Measurements from ENCODE around the gene SPATA16. TPM values are rescaled to one million over a fixed set of nuclear protein-coding genes. Genes with fewer than 3 reads are reported as not detected.

SPATA16 gene
- total RNA-seq, 2 experiments from 2014 or later: not detected

- Mint-ChIP-seq H3K36me3 (no peaks in the 10 kb centered on the region), H3K27ac (no peak overlapping the region), H3K27me3 (no peaks in the 10 kb centered on the region), H3K4me3 (no peak overlapping the region), H3K4me1 (no peaks in the 10 kb centered on the region), H3K9me3 (no peaks in the 10 kb centered on the region)
- ATAC-seq (ENCODE audit: low read depth): no peak
- no peak for DNase-seq
- POLR2A ChIA-PET: no interaction called here
These were observed 201.3 kb downstream of the SPATA16 start for GRCh38 chr3:172939651-172940293.

DNA sequence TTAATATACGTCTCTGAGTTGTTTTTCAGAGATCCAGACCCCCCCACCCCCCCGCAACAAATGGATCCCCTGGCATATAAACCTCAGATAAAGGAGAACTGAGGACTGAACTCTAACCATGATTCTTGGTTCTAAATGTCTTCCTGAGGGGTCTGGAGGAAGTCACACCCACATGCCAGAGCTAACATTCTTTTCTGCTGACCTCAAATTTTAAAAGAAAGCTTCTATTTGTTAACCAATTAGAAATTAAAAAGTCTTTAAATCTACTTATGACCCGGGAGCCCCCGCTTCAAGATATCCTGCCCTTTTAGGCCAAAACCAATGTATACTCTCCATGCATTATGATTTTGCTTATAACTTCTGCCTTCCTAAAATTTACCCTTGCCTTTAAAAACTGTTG is 202.2 kb downstream of the SPATA16 start:
- H3K27me3 Mint-ChIP-seq: no peaks in the 10 kb centered on the region
- H3K27ac Mint-ChIP-seq: no peak overlapping the region
- no peaks in the 10 kb centered on the region for H3K36me3 Mint-ChIP-seq
- ATAC-seq (ENCODE audit: low read depth) (no peak), DNase-seq (no peak)
- H3K4me1 Mint-ChIP-seq: no peaks in the 10 kb centered on the region
- no peaks in the 10 kb centered on the region for H3K9me3 Mint-ChIP-seq
- no peak overlapping the region for H3K4me3 Mint-ChIP-seq
- POLR2A ChIA-PET: no interaction called here

DNA sequence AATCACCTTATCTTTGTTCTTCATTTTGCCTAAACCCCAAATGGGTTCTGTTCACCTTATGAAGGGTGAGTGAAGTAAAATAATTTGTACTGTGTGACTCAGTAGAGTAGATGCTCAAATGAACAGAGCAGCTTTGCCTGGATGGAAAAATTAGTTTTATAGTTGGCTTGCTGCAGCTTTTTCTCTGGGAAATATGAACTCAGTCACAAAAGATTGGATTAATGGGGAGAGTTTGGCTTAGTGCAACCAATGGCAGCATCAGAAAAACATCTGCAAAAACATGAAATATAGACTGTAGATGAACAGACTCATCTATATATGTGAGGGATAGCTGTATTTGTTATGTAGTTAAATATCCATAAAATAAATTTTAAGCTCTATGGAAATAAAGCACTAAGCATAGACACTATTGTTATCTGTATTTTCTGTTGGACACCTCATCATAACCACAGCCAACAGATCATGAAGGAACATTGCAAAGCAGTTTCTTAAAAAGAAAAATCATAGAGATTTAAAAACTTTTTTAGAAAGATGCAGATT is 209.2 kb downstream of the SPATA16 start:
- POLR2A ChIA-PET: no interaction called here
- no peak overlapping the region for H3K4me3 Mint-ChIP-seq
- no peaks in the 10 kb centered on the region for H3K36me3 Mint-ChIP-seq
- H3K9me3 Mint-ChIP-seq: no peaks in the 10 kb centered on the region
- H3K4me1 Mint-ChIP-seq: no peaks in the 10 kb centered on the region
- DNase-seq (no peak), ATAC-seq (ENCODE audit: low read depth) (no peak)
- peaks cover 2% of the 10 kb centered on the region for H3K27me3 Mint-ChIP-seq
- no peak overlapping the region for H3K27ac Mint-ChIP-seq

- Mint-ChIP-seq H3K27me3 (peaks cover 2% of the 10 kb centered on the region), H3K27ac (no peak overlapping the region), H3K4me1 (no peaks in the 10 kb centered on the region), H3K36me3 (no peaks in the 10 kb centered on the region), H3K9me3 (no peaks in the 10 kb centered on the region), H3K4me3 (no peak overlapping the region)
- POLR2A ChIA-PET: no interaction called here
- no peak for DNase-seq
- no peak for ATAC-seq (ENCODE audit: low read depth)
These were observed 211.6 kb downstream of the SPATA16 start for GRCh38 chr3:172929451-172929850.

- peaks cover 2% of the 10 kb centered on the region for H3K27me3 Mint-ChIP-seq
- POLR2A ChIA-PET: no interaction called here
- no peaks in the 10 kb centered on the region for H3K4me1 Mint-ChIP-seq
- H3K4me3 Mint-ChIP-seq: no peak overlapping the region
- no peak for DNase-seq
- H3K9me3 Mint-ChIP-seq: no peaks in the 10 kb centered on the region
- H3K36me3 Mint-ChIP-seq: no peaks in the 10 kb centered on the region
- H3K27ac Mint-ChIP-seq: no peak overlapping the region
- no peak for ATAC-seq (ENCODE audit: low read depth)
These were observed 216.5 kb downstream of the SPATA16 start for GRCh38 chr3:172924546-172924945.

GRCh38 chr3:172919297-172919683 is 221.7 kb downstream of the SPATA16 start:
- ATAC-seq (ENCODE audit: low read depth): no peak
- POLR2A ChIA-PET: no interaction called here
- no peaks in the 10 kb centered on the region for H3K9me3 Mint-ChIP-seq
- DNase-seq: no peak
- H3K27me3 Mint-ChIP-seq: peaks cover 9% of the 10 kb centered on the region
- no peak overlapping the region for H3K4me3 Mint-ChIP-seq
- no peaks in the 10 kb centered on the region for H3K4me1 Mint-ChIP-seq
- no peak overlapping the region for H3K27ac Mint-ChIP-seq
- H3K36me3 Mint-ChIP-seq: no peaks in the 10 kb centered on the region

- H3K27ac Mint-ChIP-seq: no peak overlapping the region
- no peaks in the 10 kb centered on the region for H3K9me3 Mint-ChIP-seq
- POLR2A ChIA-PET: no interaction called here
- H3K27me3 Mint-ChIP-seq: peaks cover 9% of the 10 kb centered on the region
- DNase-seq (no peak), ATAC-seq (ENCODE audit: low read depth) (no peak)
- H3K4me1 Mint-ChIP-seq: no peaks in the 10 kb centered on the region
- no peak overlapping the region for H3K4me3 Mint-ChIP-seq
- H3K36me3 Mint-ChIP-seq: no peaks in the 10 kb centered on the region
These were observed 222.3 kb downstream of the SPATA16 start for GRCh38 chr3:172918568-172919296.

- Mint-ChIP-seq H3K27me3 (peaks cover 9% of the 10 kb centered on the region), H3K9me3 (no peaks in the 10 kb centered on the region), H3K4me3 (no peak overlapping the region), H3K36me3 (no peaks in the 10 kb centered on the region), H3K4me1 (no peaks in the 10 kb centered on the region), H3K27ac (no peak overlapping the region)
- no peak for ATAC-seq (ENCODE audit: low read depth)
- POLR2A ChIA-PET: no interaction called here
- DNase-seq: no peak
These were observed 222.9 kb downstream of the SPATA16 start for GRCh38 chr3:172918165-172918564.

- Mint-ChIP-seq H3K27me3 (peaks cover 9% of the 10 kb centered on the region), H3K9me3 (no peaks in the 10 kb centered on the region), H3K4me3 (no peak overlapping the region), H3K27ac (no peak overlapping the region), H3K4me1 (no peaks in the 10 kb centered on the region), H3K36me3 (no peaks in the 10 kb centered on the region)
- DNase-seq (no peak), ATAC-seq (ENCODE audit: low read depth) (no peak)
- POLR2A ChIA-PET: no interaction called here
These were observed 225.0 kb downstream of the SPATA16 start for GRCh38 chr3:172915911-172916514.

- no peaks in the 10 kb centered on the region for H3K36me3 Mint-ChIP-seq
- H3K4me1 Mint-ChIP-seq: no peaks in the 10 kb centered on the region
- H3K4me3 Mint-ChIP-seq: no peak overlapping the region
- no peak overlapping the region for H3K27ac Mint-ChIP-seq
- H3K27me3 Mint-ChIP-seq: peaks cover 9% of the 10 kb centered on the region
- DNase-seq (no peak), ATAC-seq (ENCODE audit: low read depth) (no peak)
- POLR2A ChIA-PET: no interaction called here
- peaks cover 1% of the 10 kb centered on the region for H3K9me3 Mint-ChIP-seq
These were observed 226.2 kb downstream of the SPATA16 start for GRCh38 chr3:172914854-172915253.

GRCh38 chr3:172913911-172914655 is 227.0 kb downstream of the SPATA16 start:
- Mint-ChIP-seq H3K4me3 (no peak overlapping the region), H3K27ac (no peak overlapping the region), H3K36me3 (no peaks in the 10 kb centered on the region), H3K9me3 (peaks cover 1% of the 10 kb centered on the region), H3K4me1 (no peaks in the 10 kb centered on the region), H3K27me3 (peaks cover 9% of the 10 kb centered on the region)
- DNase-seq (no peak), ATAC-seq (ENCODE audit: low read depth) (no peak)
- POLR2A ChIA-PET: no interaction called here

GRCh38 chr3:172911142-172911541 is 229.9 kb downstream of the SPATA16 start:
- H3K4me3 Mint-ChIP-seq: no peak overlapping the region
- peaks cover 1% of the 10 kb centered on the region for H3K9me3 Mint-ChIP-seq
- H3K27me3 Mint-ChIP-seq: peaks cover 6% of the 10 kb centered on the region
- no peak for DNase-seq
- no peak for ATAC-seq (ENCODE audit: low read depth)
- POLR2A ChIA-PET: no interaction called here
- no peak overlapping the region for H3K27ac Mint-ChIP-seq
- no peaks in the 10 kb centered on the region for H3K4me1 Mint-ChIP-seq
- H3K36me3 Mint-ChIP-seq: no peaks in the 10 kb centered on the region

DNA sequence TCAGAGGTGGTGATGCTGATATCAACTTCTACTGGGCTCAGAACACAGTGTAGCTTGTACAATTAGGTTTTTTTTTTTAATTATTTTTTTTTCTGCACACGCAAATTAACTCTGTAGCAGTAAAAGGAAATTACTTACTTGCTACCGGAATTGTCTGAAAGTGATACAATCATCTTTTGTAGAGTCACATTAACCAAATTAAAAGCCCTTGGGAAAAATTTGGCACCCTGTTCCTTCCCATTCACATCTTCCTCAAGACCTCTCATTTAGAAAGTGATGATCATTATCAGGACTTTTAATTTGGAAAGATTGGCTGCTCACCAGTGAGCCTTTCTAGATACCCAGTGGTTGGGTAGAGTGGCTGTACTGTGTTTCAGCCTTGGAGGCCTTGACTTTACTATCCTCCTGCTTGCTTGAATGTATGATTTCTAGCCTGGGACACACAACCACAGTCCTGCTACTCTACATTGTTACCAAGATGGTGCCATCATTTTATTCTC is 232.2 kb downstream of the SPATA16 start:
- H3K9me3 Mint-ChIP-seq: peaks cover 1% of the 10 kb centered on the region
- DNase-seq (no peak), ATAC-seq (ENCODE audit: low read depth) (no peak)
- H3K27ac Mint-ChIP-seq: no peak overlapping the region
- no peaks in the 10 kb centered on the region for H3K36me3 Mint-ChIP-seq
- H3K4me3 Mint-ChIP-seq: no peak overlapping the region
- POLR2A ChIA-PET: no interaction called here
- H3K27me3 Mint-ChIP-seq: no peaks in the 10 kb centered on the region
- H3K4me1 Mint-ChIP-seq: no peaks in the 10 kb centered on the region

All from activated naive CD8-positive, alpha-beta T cell treated with anti-CD3 and anti-CD28 coated beads, Interleukin-2, amount 10 ng/mL, durations not matched to agents 7 days and 5 days (primary cell).